ENCODE measurements around the gene KCNK3. TPM values are rescaled to one million over a fixed set of nuclear protein-coding genes. Genes with fewer than 3 reads are reported as not detected.
A peak's percentile ranks its signal among the peaks of the same experiment; 100 is the strongest.

The KCNK3 gene
- total and polyA plus RNA-seq, 11 donors, result 0.61 to 12.2 (median 2.1) TPM

GRCh38 chr2:26701596-26701995 lies 9.1 kb downstream of the KCNK3 start:
- TF ChIP-seq POLR2A (IDR thresholded peaks at IDR 0.05) (no peak), CTCF (IDR thresholded peaks at IDR 0.05) (no peak)
- DNase-seq, result peak in 1 of 5 donors; percentile 5
- intact Hi-C loops (cut with DNase I), result no loop called here
- WGBS, 4 donors, result 87 to 98% (median 90%) methylated on average over 5 of the region's 5 CpGs
- Histone ChIP-seq H3K4me3 (no peak overlapping the region), H3K36me3 (no peaks in the 10 kb centered on the region), H3K27me3 (peaks cover 0 to 26% (median 9%) of the 10 kb centered on the region in 9 donors), H3K27ac (no peak overlapping the region), H3K4me1 (peaks cover 0 to 29% (median 6%) of the 10 kb centered on the region in 12 donors), H3K9me3 (no peaks in the 10 kb centered on the region)
- no peak for ATAC-seq

- H3K9me3 ChIP-seq, result no peaks in the 10 kb centered on the region
- no peaks in the 10 kb centered on the region for H3K36me3 ChIP-seq
- TF ChIP-seq CTCF (IDR thresholded peaks at IDR 0.05) (no peak), POLR2A (IDR thresholded peaks at IDR 0.05) (no peak)
- DNase-seq, result no peak
- no peak overlapping the region for H3K27ac ChIP-seq
- intact Hi-C loops (cut with DNase I), result no loop called here
- peak in 1 of 4 donors; percentile 60 for ATAC-seq
- peaks cover 0 to 21% (median 4%) of the 10 kb centered on the region in 9 donors for H3K27me3 ChIP-seq
- peaks cover 0 to 33% (median 6%) of the 10 kb centered on the region in 12 donors for H3K4me1 ChIP-seq
- WGBS, 4 donors, result 54 to 62% (median 58%) methylated on average over 3 of the region's 3 CpGs
- no peak overlapping the region for H3K4me3 ChIP-seq
Measured at GRCh38 chr2:26702025-26702424, 9.5 kb downstream of the KCNK3 start.

GRCh38 chr2:26704441-26704977 lies 12.0 kb downstream of the KCNK3 start:
- WGBS, 4 donors, result 56 to 64% (median 59%) methylated on average over 4 to 7 of the region's 7 CpGs
- no peak for TF ChIP-seq CTCF (IDR thresholded peaks at IDR 0.05)
- no peak for TF ChIP-seq POLR2A (IDR thresholded peaks at IDR 0.05)
- Histone ChIP-seq H3K36me3 (no peaks in the 10 kb centered on the region), H3K4me3 (no peak overlapping the region), H3K4me1 (peaks cover 0 to 38% (median 9%) of the 10 kb centered on the region in 12 donors), H3K27me3 (peaks cover 0 to 5% (median 0%) of the 10 kb centered on the region in 9 donors), H3K27ac (peak overlapping the region in 3 of 12 donors; percentile 13 to 70 (median 29)), H3K9me3 (no peaks in the 10 kb centered on the region)
- DNase-seq, result no peak
- intact Hi-C loops (cut with DNase I), result no loop called here
- peak in 3 of 4 donors; percentile 20 to 48 (median 24) for ATAC-seq

- DNase-seq, result no peak
- no peak for ATAC-seq
- 78 to 87% (median 81%) methylated on average over 5 of the region's 5 CpGs for WGBS, 4 donors
- Histone ChIP-seq H3K27ac (peak overlapping the region in 3 of 12 donors; percentile 13 to 70 (median 29)), H3K9me3 (no peaks in the 10 kb centered on the region), H3K4me3 (no peak overlapping the region), H3K36me3 (no peaks in the 10 kb centered on the region), H3K4me1 (peaks cover 0 to 36% (median 9%) of the 10 kb centered on the region in 12 donors), H3K27me3 (peaks cover 0 to 2% (median 0%) of the 10 kb centered on the region in 9 donors)
- intact Hi-C loops (cut with DNase I), result no loop called here
- TF ChIP-seq POLR2A (IDR thresholded peaks at IDR 0.05), result no peak
- TF ChIP-seq CTCF (IDR thresholded peaks at IDR 0.05), result no peak
Measured at GRCh38 chr2:26705126-26705525, 12.6 kb downstream of the KCNK3 start.
